OCI-LY3 (cell line): ENCODE results near the gene KDSR.

Experiments used
- H2AFZ ChIP-seq: fragments of 200-600, 300-600 bp; shearing (Covaris generic); 2 replicates; pipeline ENCODE4 v1.6.0; 2014; ENCODE audit warnings: antibody characterized with exemption, low read depth, low read length
- H3K27ac ChIP-seq: fragments of 200-600, 300-600 bp; sonication (generic); 2 replicates; pipeline ENCODE4 v1.5.1; 2014; ENCODE audit warnings: mild to moderate bottlenecking, low read length, moderate library complexity, mixed read lengths
- H3K27me3 ChIP-seq: fragments of 200-600, 300-600 bp; sonication (generic); 2 replicates; pipeline ENCODE4 v1.6.1; 2014; ENCODE audit warnings: low read depth, low read length, mixed read lengths
- H3K36me3 ChIP-seq: fragments of 200-600, 300-600 bp; sonication (generic); replicated peaks from 2 replicates; pipeline ENCODE3; 2014; ENCODE audit warnings: low read depth, low read length, mixed read lengths
- H3K4me1 ChIP-seq: fragments of 300-600, 200-600 bp; sonication (generic); 2 replicates; pipeline ENCODE4 v1.6.1; 2014; ENCODE audit warnings: low read length, mixed read lengths
- H3K4me2 ChIP-seq: fragments of 200-600, 300-600 bp; sonication (generic); 2 replicates; pipeline ENCODE4 v1.6.1; 2014; ENCODE audit warnings: low read length, mixed read lengths
- H3K4me3 ChIP-seq: fragments of 300-600, 200-600 bp; sonication (generic); 2 replicates; pipeline ENCODE4 v1.5.1; 2014; ENCODE audit warnings: antibody characterized with exemption, mild to moderate bottlenecking, low read length, moderate library complexity
- H3K79me2 ChIP-seq: fragments of 300-600, 200-600 bp; shearing (Covaris generic); 2 replicates; pipeline ENCODE4 v1.6.1; 2014; ENCODE audit warnings: mild to moderate bottlenecking, low read length, mixed read lengths
- H3K9ac ChIP-seq: fragments of 300-600, 200-600 bp; shearing (Covaris generic); 2 replicates; pipeline ENCODE4 v1.6.0; 2014; ENCODE audit warnings: mild to moderate bottlenecking, low read length, moderate library complexity
- H3K9me3 ChIP-seq: fragments of 200-600, 300-600 bp; shearing (Covaris generic); 2 replicates; pipeline ENCODE4 v1.6.1; 2014; ENCODE audit warnings: low read length, mixed read lengths; ENCODE audit not compliant: insufficient read depth
- H4K20me1 ChIP-seq: fragments of 200-600, 300-600 bp; sonication (generic); 2 replicates; pipeline ENCODE4 v1.6.1; 2016; ENCODE audit warnings: low read length, mixed read lengths; ENCODE audit not compliant: insufficient read depth
- EZH2phosphoT487 ChIP-seq: fragments of 200-600 bp; shearing (Covaris generic); IDR thresholded peaks from 2 replicates; pipeline ENCODE4 v1.6.1; 2018; ENCODE audit warnings: antibody characterized with exemption, mixed run types, low read depth
- TF ChIP-seq, protein P1 (sequence below): fragments of 200-600, 300-600 bp; sonication (generic); IDR thresholded peaks from 2 replicates; pipeline ENCODE4 v1.5.1; 2014; ENCODE audit warnings: antibody characterized with exemption, low read length, low read depth

Gene KDSR, protein sequence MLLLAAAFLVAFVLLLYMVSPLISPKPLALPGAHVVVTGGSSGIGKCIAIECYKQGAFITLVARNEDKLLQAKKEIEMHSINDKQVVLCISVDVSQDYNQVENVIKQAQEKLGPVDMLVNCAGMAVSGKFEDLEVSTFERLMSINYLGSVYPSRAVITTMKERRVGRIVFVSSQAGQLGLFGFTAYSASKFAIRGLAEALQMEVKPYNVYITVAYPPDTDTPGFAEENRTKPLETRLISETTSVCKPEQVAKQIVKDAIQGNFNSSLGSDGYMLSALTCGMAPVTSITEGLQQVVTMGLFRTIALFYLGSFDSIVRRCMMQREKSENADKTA

DNA sequence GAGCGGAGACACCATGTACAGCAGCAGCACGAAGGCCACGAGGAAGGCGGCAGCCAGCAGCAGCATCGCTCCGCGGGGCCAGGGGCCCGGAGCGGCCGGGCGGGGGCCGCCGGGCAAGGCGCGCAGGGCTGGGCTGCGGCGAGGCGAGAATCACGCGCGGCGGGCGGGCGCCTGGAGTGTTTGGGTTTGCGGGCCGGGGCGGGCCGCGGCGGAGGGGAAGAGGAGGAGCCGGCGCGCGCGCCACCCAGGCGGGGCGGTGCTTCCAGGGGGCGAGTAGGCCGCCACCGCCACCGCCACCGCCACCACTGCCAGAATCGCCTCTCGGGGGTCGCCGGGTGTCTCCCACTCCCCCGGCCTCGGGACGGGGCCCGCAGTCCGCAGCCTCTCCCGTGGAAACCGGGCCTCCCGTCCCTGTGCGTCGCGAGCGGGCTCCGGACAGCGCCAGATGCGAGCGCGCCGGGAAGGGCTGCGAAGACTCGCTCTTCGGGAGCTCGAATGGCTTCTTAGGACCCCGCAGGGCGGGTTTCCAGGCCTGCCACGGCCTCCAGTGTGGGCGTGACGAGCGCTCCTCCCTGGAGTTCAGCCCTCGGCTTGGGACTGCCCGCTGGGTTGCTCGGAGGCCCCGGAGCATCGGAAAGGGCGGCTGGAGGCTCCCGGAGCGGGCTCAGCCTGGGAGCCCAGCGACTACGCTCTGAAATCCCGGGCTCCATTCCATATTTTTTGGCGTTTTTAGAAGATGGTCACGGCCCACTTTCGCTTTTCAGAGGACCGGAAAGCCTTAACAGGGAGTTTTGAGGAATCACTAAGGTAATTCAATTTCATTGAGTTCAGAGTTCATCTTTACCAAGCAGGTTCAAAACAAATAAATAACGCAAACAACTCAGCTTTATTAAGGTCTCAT, at the start of gene KDSR:
Gene KDSR (minus strand): TSS at position 154 of the 901 bp plus-strand sequence. CDS start 88 bp downstream, at position 66.
- H3K9me3 ChIP-seq, result peaks cover 16% of the 10 kb centered on the region
- H3K4me1 ChIP-seq, result peaks cover 11% of the 10 kb centered on the region
- peak within 1 kb of the TSS; percentile 78 for H3K9ac ChIP-seq
- H3K27me3 ChIP-seq, result no peaks in the 10 kb centered on the region
- peak within 1 kb of the TSS; percentile 88 for H3K4me2 ChIP-seq
- peaks cover 25% of the 10 kb centered on the region for H3K36me3 ChIP-seq
- H2AFZ ChIP-seq, result peak within 1 kb of the TSS; percentile 85
- H3K4me3 ChIP-seq, result peak within 1 kb of the TSS; percentile 81
- peaks cover 20% of the 10 kb centered on the region for H3K79me2 ChIP-seq
- peak within 1 kb of the TSS; percentile 30 for H3K27ac ChIP-seq
- TF ChIP-seq, protein P1, sequence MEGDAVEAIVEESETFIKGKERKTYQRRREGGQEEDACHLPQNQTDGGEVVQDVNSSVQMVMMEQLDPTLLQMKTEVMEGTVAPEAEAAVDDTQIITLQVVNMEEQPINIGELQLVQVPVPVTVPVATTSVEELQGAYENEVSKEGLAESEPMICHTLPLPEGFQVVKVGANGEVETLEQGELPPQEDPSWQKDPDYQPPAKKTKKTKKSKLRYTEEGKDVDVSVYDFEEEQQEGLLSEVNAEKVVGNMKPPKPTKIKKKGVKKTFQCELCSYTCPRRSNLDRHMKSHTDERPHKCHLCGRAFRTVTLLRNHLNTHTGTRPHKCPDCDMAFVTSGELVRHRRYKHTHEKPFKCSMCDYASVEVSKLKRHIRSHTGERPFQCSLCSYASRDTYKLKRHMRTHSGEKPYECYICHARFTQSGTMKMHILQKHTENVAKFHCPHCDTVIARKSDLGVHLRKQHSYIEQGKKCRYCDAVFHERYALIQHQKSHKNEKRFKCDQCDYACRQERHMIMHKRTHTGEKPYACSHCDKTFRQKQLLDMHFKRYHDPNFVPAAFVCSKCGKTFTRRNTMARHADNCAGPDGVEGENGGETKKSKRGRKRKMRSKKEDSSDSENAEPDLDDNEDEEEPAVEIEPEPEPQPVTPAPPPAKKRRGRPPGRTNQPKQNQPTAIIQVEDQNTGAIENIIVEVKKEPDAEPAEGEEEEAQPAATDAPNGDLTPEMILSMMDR, result no peak
- TF ChIP-seq EZH2phosphoT487, result no peak
- H4K20me1 ChIP-seq, result peaks cover 4% of the 10 kb centered on the region; the same call in 1 of the 2 replicates

DNA sequence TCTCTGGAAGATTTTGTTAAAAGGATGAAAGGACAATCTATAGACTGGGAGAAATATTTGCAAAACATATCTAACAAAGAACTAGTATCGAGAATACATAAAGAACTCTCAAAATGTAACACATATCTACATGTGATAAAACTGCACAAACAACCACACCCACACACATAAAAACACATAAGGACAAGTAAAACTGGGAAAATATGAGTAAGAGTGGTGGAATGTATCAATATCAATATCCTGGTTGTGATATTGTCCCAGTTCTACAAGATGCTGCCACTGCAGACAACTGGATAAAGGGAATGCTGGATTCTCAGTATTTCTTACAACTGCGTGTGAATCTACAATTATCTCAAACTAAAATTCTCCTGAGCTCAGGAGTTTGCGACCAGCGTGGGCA, 45.9 kb upstream of the KDSR start:
- H4K20me1 ChIP-seq, result peaks cover 24% of the 10 kb centered on the region; the same call in 1 of the 2 replicates
- no peak overlapping the region for H3K4me3 ChIP-seq
- peaks cover 50% of the 10 kb centered on the region for H3K79me2 ChIP-seq
- TF ChIP-seq, protein P1, result no peak
- TF ChIP-seq EZH2phosphoT487, result no peak
- H3K36me3 ChIP-seq, result peaks cover 61% of the 10 kb centered on the region
- H3K4me2 ChIP-seq, result no peak overlapping the region
- H3K4me1 ChIP-seq, result no peaks in the 10 kb centered on the region
- H3K27ac ChIP-seq, result no peak overlapping the region
- H3K9ac ChIP-seq, result no peak overlapping the region
- H3K27me3 ChIP-seq, result no peaks in the 10 kb centered on the region
- no peak overlapping the region for H2AFZ ChIP-seq
- no peaks in the 10 kb centered on the region for H3K9me3 ChIP-seq

DNA sequence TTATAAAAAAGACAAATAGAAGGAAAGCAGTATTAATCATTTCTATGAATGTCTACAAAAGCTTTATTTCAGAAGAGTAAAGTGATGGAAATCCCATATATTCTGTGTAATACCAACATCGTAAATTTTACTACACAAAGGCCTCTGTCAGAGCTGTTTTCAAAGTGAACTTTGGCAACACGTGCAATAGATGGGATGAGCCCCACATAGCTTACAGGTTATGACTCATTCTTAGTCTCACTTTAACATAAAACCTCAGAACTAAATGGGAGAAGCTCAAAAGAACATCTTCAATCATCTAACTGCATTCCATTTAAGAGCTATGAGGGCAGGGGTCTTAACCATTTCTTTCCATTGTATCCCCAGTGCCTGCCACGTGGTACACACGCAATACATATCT, 43.8 kb upstream of the KDSR start:
- H3K4me1 ChIP-seq, result no peaks in the 10 kb centered on the region
- no peak for TF ChIP-seq EZH2phosphoT487
- TF ChIP-seq, protein P1, result no peak
- 0 out of 2 replicates have a peak, but pooled peaks cover 6% of the 10 kb centered on the region for H4K20me1 ChIP-seq
- H3K36me3 ChIP-seq, result peaks cover 69% of the 10 kb centered on the region
- no peak overlapping the region for H3K4me2 ChIP-seq
- H3K9ac ChIP-seq, result no peak overlapping the region
- no peaks in the 10 kb centered on the region for H3K9me3 ChIP-seq
- H3K27ac ChIP-seq, result no peak overlapping the region
- no peak overlapping the region for H3K4me3 ChIP-seq
- peaks cover 28% of the 10 kb centered on the region for H3K79me2 ChIP-seq
- no peaks in the 10 kb centered on the region for H3K27me3 ChIP-seq
- H2AFZ ChIP-seq, result no peak overlapping the region

DNA sequence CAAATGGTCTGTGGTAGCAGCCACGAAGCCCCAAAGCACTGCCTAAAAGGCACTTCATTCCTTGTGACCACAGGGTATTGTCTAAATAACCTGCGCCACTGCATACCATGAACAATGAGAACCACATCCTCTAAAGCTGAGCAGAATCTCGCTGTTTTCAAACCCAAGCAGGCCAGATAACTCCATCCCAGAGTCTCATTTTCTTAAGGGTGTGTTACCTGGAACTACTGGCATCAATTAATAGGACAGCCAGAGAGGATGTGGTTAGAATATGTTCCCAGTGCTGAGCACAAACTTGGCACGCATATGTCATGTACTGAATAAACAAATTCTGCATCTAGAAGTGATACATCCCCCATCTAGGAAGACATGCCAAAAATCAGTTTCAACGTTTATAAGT, 42.3 kb upstream of the KDSR start:
- no peak overlapping the region for H3K27ac ChIP-seq
- H3K4me2 ChIP-seq, result no peak overlapping the region
- H3K4me1 ChIP-seq, result no peaks in the 10 kb centered on the region
- H3K9ac ChIP-seq, result no peak overlapping the region
- TF ChIP-seq, protein P1, result no peak
- TF ChIP-seq EZH2phosphoT487, result no peak
- H3K27me3 ChIP-seq, result no peaks in the 10 kb centered on the region
- H3K36me3 ChIP-seq, result peaks cover 62% of the 10 kb centered on the region
- H3K79me2 ChIP-seq, result peaks cover 17% of the 10 kb centered on the region
- 0 out of 2 replicates have a peak, but pooled peaks cover 3% of the 10 kb centered on the region for H4K20me1 ChIP-seq
- no peak overlapping the region for H3K4me3 ChIP-seq
- no peak overlapping the region for H2AFZ ChIP-seq
- H3K9me3 ChIP-seq, result no peaks in the 10 kb centered on the region
